Measurements from ENCODE around the gene MRPL28.

DNA sequence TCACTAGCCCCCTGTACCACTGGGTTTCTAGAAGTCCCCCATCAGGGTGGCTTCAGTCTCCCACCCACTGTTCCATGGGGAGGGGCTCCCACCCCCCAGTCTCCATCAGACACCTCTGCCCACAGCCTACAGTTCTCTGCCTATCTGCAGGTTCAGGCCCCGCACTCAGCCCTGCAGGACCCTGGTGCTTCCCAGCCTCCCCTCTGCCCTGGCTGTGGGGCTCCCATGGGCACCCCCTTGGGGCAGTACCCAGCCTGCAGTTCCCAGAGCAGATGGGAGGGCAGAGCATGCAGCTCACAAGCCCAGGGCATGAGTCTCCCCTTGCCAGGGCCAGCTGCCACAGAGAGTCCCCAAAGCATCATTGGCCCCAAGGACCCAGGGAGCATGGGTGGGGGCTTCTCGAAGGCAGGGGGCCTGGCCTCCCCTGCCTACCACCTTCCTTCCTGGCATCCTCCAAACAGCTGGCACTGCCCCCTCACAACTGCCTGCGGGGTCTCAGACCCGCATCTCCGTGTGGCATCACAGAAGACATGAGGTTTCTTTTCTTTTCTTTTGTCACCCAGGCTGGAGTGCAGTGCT is 2.8 kb upstream of the MRPL28 start:
- TF ChIP-seq EZH2 (IDR thresholded peaks at IDR 0.05) (no peak), POLR2AphosphoS5 (IDR thresholded peaks at IDR 0.05; ENCODE audit: borderline replicate concordance, low read depth, low read length) (no peak)
